IPS-18c (cell line): Measurements from ENCODE around the gene SPATA20.

Experiments used
- H3K4me3 ChIP-seq: 2 replicates; pipeline ENCODE4 v1.7.0; 2013; ENCODE audit warnings: low read depth, mild to moderate bottlenecking, low read length, moderate library complexity; ENCODE audit not compliant: insufficient read depth
- H3K9me3 ChIP-seq: one replicate; pipeline ENCODE4 v1.6.1; 2013; ENCODE audit warnings: mild to moderate bottlenecking, low read length, moderate library complexity; ENCODE audit not compliant: control insufficient read depth, insufficient read depth

SPATA20 gene

GRCh38 chr17:50548831-50549230 is 1.9 kb downstream of the SPATA20 start:
- Histone ChIP-seq H3K4me3 (no peak overlapping the region), H3K9me3 (no peaks in the 10 kb centered on the region)

DNA sequence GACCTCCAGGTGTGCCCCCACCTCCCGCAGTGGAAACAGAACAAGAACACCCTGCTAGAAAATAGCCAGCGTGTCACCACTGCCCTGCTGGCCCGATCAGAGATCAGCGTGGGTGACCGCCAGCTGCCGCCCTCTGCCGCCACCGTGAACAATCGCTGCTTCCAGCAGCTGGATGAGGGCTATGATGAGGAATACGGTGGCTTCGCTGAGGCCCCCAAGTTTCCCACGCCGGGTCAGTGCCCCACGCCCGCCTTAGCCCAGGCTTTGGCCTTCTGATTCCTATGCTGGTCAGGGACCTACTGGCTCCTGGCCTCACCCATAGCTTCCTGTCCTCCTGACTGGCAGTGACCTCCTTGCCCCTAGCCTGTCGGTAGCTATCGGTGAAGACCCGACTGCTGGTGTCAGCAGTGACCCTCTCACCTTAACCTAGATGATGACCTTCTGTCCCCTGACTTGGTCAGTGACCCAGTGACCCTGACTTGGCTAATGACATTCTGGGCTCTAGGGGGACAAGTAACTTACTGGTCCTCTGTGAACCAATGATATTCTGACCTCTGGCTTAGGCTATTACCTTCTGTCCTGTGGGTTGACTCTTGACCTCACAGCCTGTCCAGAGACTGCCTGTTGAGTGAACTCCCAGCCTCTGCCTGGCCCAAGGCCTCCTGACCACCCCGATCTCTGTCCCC is 2.4 kb downstream of the SPATA20 start:
- Histone ChIP-seq H3K4me3 (no peak overlapping the region), H3K9me3 (no peaks in the 10 kb centered on the region)

- no peaks in the 10 kb centered on the region for H3K9me3 ChIP-seq
- H3K4me3 ChIP-seq = no peak overlapping the region
Measured at GRCh38 chr17:50549969-50550368, 3.0 kb downstream of the SPATA20 start.

DNA sequence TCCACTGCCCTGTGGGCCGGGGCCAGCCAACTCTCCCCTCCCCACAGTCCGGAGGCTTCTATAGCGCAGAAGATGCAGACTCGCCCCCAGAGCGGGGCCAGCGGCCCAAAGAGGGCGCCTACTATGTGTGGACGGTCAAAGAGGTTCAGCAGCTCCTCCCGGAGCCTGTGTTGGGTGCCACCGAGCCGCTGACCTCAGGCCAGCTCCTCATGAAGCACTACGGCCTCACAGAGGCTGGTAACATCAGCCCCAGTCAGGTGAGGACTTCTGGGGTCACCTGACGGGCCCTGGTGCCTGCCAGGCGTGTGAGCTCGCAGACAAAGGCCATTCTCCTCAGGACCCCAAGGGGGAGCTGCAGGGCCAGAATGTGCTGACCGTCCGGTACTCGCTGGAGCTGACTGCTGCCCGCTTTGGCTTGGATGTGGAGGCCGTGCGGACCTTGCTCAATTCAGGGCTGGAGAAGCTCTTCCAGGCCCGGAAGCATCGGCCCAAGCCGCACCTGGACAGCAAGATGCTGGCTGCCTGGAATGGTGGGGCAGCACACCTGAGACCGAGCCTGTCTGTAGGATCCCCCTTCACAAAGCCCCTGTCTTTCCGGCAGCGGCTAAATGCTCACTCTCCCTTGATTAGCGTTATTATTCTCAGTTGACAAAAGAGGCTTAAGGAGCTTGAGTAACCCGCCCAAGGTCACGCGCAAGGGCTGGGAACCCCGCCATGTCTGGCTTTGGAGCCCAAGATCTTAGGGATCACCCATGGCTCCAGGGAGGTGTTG is 3.9 kb downstream of the SPATA20 start:
- H3K4me3 ChIP-seq = no peak overlapping the region
- H3K9me3 ChIP-seq = no peaks in the 10 kb centered on the region

GRCh38 chr17:50551433-50551815 is 4.5 kb downstream of the SPATA20 start:
- Histone ChIP-seq H3K9me3 (no peaks in the 10 kb centered on the region), H3K4me3 (no peak overlapping the region)

DNA sequence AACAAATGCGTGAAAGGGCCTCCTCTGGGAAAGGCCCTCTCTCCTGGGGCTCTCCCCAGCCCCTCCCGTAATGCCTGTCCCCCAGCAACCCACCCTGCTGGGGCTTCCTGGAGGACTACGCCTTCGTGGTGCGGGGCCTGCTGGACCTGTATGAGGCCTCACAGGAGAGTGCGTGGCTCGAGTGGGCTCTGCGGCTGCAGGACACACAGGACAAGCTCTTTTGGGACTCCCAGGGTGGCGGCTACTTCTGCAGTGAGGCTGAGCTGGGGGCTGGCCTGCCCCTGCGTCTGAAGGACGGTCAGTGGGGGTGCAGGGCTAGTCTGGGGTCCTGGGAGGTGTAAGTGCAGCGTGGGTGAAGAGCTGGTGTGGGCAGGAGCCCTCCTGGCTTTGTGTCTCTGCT is 4.9 kb downstream of the SPATA20 start:
- no peaks in the 10 kb centered on the region for H3K9me3 ChIP-seq
- no peak overlapping the region for H3K4me3 ChIP-seq

DNA sequence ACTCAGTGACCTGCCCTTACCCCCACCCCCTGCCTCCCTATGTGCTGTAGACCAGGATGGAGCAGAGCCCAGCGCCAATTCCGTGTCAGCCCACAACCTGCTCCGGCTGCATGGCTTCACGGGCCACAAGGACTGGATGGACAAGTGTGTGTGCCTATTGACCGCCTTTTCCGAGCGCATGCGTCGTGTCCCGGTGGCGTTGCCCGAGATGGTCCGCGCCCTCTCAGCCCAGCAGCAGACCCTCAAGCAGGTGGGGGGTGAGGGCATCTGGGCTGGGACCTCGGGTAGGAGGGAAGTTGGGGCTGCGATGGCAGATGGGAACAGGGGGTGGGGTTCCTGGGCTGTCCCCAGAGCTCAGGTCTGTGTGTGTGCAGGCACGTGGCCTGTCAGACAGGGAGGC is 7.2 kb downstream of the SPATA20 start:
- H3K9me3 ChIP-seq = peaks cover 2% of the 10 kb centered on the region
- no peak overlapping the region for H3K4me3 ChIP-seq

DNA sequence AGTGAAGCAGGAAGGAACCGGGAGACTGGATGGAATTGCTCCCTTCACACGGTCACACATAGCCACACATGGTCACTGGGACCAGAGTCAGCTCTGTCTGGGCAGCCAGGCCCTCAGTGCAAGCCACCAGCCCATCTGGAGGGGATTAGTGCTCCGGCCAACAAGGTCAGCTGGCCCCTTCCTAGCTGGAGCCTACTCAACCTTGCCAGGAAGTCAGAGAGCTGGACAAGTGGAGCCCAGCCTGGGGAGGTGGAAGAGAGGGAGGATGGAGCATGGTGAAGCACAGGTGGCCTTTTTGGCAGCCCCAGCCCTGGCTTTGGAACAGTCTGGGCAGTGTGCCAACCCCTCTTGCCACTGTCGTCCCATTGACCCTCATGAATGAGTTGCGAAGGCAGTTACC is 9.8 kb downstream of the SPATA20 start:
- no peak overlapping the region for H3K4me3 ChIP-seq
- peaks cover 2% of the 10 kb centered on the region for H3K9me3 ChIP-seq

DNA sequence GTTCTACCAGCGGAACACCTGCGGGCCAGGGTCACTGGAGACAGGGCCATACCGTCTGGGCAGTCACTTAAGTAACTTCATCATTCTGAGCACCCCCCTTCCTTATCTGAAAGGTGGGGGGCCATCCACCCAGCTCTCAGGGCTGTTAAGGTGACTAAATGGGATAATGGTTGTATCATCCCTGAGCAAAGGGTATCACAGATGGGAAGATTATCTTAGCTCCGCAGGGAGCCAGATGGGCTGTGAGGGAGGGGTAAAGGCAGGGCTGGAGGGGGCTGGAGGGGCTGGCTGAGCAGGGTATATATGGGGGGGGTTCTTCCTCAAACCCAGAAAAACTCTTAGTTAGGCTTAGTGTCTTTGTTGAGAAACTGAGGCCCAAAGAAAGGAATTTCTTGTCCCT is 10.7 kb downstream of the SPATA20 start:
- peaks cover 2% of the 10 kb centered on the region for H3K9me3 ChIP-seq
- no peak overlapping the region for H3K4me3 ChIP-seq

GRCh38 chr17:50558091-50558490 is 11.1 kb downstream of the SPATA20 start:
- no peak overlapping the region for H3K4me3 ChIP-seq
- peaks cover 2% of the 10 kb centered on the region for H3K9me3 ChIP-seq

- Histone ChIP-seq H3K4me3 (peak overlapping the region; percentile 77), H3K9me3 (peaks cover 2% of the 10 kb centered on the region)
Measured at GRCh38 chr17:50558581-50558940, 11.6 kb downstream of the SPATA20 start.

GRCh38 chr17:50558941-50559614 is 12.1 kb downstream of the SPATA20 start:
- Histone ChIP-seq H3K9me3 (peaks cover 2% of the 10 kb centered on the region), H3K4me3 (peak overlapping the region; percentile 77)

DNA sequence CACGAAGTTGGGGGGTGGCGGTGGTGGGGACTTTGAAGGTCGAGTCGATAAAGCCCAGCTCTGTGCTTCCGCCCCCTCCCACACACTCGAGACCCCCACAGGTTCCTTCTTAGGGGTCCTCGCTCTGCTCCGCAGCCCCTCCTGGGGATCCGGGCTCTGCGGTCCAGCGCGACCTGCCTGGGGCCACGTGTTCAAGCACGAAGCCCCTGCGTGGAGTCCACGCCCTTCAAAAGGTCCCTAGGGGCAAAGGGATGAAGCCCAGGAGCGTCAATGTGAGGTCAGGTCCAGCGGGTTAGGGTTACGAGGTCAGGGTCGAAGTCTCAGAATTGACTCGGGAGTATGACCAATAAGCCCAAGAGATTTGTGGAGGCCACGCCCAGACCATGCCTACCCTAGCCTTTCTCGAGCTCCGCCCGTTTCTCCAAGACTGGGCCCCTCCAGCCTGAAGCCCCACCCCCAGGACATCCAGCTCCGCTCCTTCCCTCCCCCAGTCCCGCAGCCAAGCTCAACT is 12.8 kb downstream of the SPATA20 start:
- H3K4me3 ChIP-seq = peak overlapping the region; percentile 77
- peaks cover 2% of the 10 kb centered on the region for H3K9me3 ChIP-seq

GRCh38 chr17:50560185-50560824 is 13.3 kb downstream of the SPATA20 start, which contains the start of gene CACNA1G:
Gene CACNA1G (plus strand): TSS chr17:50560715. CDS start chr17:50561460, 745 bp downstream.
- Histone ChIP-seq H3K9me3 (peaks cover 2% of the 10 kb centered on the region), H3K4me3 (peak within 1 kb of the TSS; percentile 77)

GRCh38 chr17:50560931-50561745 is 14.2 kb downstream of the SPATA20 start:
- H3K9me3 ChIP-seq = peaks cover 2% of the 10 kb centered on the region
- H3K4me3 ChIP-seq = peak overlapping the region; percentile 47

- H3K4me3 ChIP-seq = peak overlapping the region; percentile 41
Measured at GRCh38 chr17:50561746-50562141, 14.8 kb downstream of the SPATA20 start.

More at GRCh38 chr17:50561746-50562141, 14.8 kb downstream of the SPATA20 start:
- peaks cover 2% of the 10 kb centered on the region for H3K9me3 ChIP-seq
